HEK293T (cell line): ENCODE measurements around the gene IZUMO1R.
"Not testable (repeated sequence)": the region's sequence is repeated elsewhere in the genome, so short reads cannot be mapped to it uniquely, and the experiment has no call there.

Experiments used
- ARNT ChIP-seq: fragments of 450-650 bp; IDR thresholded peaks from 2 replicates; pipeline ENCODE4 v1.6.1; 2017; ENCODE audit warnings: mild to moderate bottlenecking
- BHLHE40 ChIP-seq: fragments of 450-650 bp; IDR thresholded peaks from 2 replicates; pipeline ENCODE4 v1.6.1; 2016; ENCODE audit warnings: mild to moderate bottlenecking, moderate library complexity, borderline replicate concordance
- FOXM1 ChIP-seq: fragments of 450-650 bp; IDR thresholded peaks from 2 replicates; pipeline ENCODE4 v1.6.1; 2017; ENCODE audit warnings: mild to moderate bottlenecking, borderline replicate concordance
- SUZ12 ChIP-seq: fragments of 450-650 bp; IDR thresholded peaks from 2 replicates; pipeline ENCODE4 v1.6.1; 2016; ENCODE audit warnings: mild to moderate bottlenecking
- TARDBP ChIP-seq: fragments of 450-650 bp; IDR thresholded peaks from 2 replicates; pipeline ENCODE4 v1.6.1; 2016

DNA sequence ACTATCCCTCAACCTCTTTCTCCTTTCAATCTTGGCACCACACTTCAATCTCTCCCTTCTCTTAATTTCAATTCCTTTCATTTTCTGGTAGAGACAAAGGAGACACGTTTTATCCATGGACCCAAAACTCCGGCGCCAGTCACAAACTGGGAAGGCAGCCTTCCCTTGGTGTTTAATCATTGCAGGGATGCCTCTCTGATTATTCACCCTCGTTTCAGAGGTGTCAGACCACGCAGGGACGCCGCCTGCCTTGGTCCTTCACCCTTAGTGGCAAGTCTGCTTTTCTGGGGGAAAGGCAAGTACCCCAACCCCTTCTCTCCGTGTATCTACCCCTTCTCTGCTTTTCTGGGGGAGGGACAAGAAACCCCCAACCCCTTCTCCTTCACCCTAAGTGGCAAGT lies 41.9 kb downstream of the IZUMO1R start:
- TF ChIP-seq BHLHE40, TARDBP, FOXM1, SUZ12, ARNT: not testable (repeated sequence)
